GM19463 (cell line): ENCODE data around the gene CTIF.

Source experiments
- ATAC-seq: cut with Tn5 transposase; IDR thresholded peaks from one replicate; pipeline ENCODE4 v1.9.1; 2021; ENCODE audit warnings: mild to moderate bottlenecking, moderate library complexity; ENCODE audit not compliant: unreplicated experiment

CTIF gene

GRCh38 chr18:48675912-48676311, 137.1 kb downstream of the CTIF start:
- no peak for ATAC-seq

DNA sequence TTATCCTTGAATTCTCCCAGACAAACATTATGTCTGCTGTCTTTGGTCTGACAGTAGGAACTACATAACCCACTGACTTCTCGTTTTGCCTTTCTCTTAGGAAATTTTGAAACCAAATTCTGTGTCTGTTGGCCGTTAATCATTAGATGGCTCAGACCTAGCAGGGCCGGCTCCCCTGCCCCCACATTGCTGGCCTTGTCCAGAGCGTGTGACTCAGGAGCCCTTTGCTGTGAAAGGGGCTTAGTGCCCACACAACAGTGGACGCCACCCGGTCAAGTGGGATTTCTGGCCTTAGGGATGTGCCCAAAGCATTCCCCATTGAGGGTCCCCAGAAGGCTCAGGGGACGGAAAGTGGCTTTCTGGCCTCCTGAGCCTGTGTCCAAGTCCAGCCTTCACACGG, 137.5 kb downstream of the CTIF start:
- no peak for ATAC-seq

DNA sequence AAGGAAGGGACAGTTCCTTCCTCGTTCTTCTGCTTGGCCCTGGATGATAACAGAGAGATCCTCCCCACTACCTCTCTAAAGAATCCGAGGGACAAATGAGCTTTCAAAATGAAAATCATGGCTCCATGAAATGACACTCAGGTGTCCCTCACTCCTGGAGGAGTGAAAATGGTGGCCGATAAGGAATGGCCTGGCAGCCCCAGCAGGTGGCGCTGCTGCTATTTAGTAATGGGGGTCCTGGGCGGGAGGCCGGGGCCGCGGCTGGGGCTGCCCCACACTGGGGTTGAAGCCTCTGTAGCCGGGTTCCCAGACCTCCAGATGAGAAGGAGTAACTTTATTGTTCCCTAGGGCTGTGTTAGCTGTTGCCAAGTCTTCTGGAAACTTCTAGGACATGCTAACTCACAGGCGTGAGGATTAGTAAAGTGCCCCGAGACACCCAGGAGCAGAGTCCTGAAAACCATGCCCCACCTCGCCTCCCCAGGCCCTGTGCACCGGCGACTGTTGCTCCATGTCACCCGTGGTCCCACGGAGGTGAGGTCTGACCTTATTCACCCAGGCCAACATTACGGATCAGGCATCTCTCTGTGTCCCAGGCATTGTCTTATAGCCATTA, 138.0 kb downstream of the CTIF start:
- ATAC-seq, result no peak

GRCh38 chr18:48678237-48679115, 139.6 kb downstream of the CTIF start:
- no peak for ATAC-seq

DNA sequence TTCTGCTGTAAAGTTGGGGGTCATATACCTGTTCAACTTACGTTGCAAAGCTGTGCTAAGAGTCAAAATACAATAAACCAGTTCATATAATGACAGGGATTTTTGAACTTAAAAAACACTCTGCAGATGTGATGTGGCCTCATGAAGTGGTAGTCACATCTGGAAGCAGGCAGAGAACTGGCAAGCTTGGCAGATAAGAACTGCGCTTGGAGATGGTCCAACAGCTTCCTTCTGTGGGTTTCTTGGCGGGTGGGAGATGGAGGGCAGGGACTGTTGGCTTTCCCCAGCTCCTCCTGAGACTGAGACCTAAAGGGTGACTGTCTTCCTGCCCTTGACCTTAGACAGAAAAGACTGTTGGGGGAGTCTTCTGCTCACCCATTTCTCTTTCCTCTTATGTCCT, 140.4 kb downstream of the CTIF start:
- no peak for ATAC-seq

- no peak for ATAC-seq
Measured at GRCh38 chr18:48680339-48681250, 141.8 kb downstream of the CTIF start.

DNA sequence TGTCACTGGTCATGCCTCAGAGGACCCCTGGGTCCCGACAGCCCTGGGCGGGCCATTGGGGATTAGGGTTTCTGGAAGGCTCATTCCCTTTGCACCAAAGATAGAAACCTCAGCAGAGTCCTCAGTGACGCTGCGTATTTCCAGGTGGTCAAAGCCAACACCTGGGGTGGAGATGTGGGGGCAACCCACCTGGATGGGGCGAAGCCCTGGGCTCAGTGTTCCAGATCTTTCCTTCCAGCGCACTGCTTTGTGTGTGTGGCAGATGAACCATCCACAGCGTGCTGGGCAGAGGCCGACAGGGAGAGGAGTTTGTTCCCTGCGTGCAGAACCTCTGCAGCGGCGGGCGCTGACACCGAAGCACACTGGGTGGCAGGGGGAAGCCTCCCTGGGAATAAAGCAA, 143.9 kb downstream of the CTIF start:
- no peak for ATAC-seq

- no peak for ATAC-seq
Measured at GRCh38 chr18:48683197-48683596, 144.4 kb downstream of the CTIF start.

DNA sequence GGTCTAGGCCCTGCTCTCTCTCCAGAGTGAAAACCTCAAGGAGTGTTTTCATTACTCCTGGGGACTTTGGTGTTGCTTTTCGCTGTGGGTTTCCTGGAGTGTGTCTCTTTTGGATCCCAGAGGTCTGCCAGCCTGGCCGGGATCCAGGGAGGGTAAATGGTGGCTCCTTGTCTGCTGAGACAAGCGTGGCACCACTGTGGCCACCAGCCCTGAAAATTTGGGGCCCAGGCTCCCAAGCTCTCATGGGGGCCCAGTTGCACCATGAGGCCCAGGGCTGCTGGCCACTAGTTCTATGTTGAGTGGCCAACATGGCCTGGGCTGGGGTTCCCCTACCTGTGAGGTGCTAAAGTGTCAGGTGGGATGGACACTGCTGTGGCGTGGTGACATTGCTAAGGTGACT, 144.8 kb downstream of the CTIF start:
- no peak for ATAC-seq

DNA sequence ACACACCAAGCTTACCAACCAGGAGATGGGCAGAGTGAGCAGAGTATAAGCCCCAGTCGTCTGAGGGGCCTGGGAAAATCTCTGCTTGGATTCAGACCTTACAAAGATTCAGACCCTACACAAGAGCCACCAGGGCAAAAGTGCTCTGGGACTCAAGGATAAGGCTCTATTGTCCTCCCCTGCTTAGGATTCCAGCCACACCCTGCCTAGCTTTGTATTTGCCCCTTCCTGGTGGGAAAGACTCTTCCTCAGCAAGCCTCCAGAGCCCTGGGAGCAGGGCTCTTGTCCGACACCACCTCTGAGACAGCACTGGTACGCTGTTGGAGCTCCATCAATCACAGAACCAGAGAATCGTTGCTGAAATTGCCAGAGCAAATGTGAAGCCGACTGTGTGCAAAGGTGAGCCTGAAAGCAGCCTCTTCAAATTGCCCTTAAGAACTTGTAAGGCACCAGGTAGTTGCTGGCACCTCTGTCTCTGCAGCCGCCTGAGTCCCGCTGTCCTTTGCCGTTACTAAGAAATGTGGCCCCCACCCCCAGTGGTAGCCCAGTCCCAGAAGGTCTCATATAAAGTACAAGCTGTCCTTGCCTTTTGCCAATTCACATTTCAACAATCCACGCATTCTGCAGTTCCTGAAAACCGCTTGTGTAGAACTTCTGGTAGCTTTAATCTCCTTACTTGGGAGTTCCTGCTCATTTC, 148.7 kb downstream of the CTIF start:
- ATAC-seq, result no peak

GRCh38 chr18:48688961-48689360, 150.1 kb downstream of the CTIF start:
- no peak for ATAC-seq

- no peak for ATAC-seq
Measured at GRCh38 chr18:48689548-48689947, 150.7 kb downstream of the CTIF start.

DNA sequence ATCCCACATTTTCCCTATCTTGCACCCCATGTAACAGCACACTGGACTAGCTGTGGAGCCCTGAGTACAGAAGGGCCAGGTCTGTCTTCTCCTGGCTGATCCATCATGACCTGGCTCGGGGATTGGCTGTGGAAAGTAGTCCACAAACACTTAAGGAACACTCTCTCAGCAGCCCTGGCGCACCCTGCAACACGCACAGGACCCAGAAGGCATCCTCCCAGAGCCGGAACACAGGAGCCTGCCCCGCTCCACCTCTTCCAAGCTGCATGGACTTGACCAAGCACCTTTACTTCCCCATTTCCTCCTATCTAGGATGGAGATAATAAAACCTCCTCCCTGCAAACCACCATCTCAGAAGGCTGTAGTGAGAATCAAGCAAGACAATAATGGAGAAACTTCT, 151.7 kb downstream of the CTIF start:
- no peak for ATAC-seq

DNA sequence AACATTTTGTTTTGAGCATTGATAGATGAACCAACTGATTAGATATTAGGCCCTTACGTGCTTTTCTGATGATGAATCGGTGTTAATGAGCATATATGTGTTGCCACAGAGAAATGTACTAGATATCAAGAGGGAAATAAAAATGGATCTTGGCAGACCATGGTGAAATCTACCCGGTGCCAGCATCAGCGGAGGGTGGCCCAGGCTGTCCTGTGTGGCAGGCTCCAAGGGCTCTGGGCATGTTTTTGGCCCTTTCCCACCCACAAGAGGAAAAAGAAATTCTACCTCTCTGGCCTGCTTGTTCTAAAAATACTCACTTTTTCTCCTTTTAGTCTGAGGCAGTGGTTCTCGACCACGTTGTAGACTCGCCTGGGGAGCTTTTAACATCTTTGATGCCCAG, 154.2 kb downstream of the CTIF start:
- ATAC-seq, result no peak

- ATAC-seq, result no peak
Measured at GRCh38 chr18:48693625-48694262, 154.9 kb downstream of the CTIF start.

DNA sequence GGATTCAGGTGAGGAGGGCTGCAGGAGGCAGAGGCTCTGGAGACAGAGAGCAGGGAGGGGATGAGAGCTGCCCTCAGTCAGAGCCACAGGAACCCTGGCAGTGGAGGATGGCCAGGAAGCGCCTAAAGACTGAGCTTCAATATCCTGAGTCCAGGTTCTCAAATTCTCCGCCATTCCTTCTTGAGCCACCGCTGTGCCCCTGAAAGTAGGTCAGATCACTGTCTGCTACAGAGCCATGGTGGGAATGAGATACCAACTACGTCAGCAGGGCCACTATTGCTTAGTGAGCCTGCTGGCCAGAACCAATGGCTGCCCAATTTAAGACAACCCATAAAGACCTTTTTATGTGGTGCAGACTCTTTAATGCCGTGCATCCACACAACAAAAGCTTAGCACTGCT, 155.5 kb downstream of the CTIF start:
- ATAC-seq, result no peak

GRCh38 chr18:48695671-48696070, 156.8 kb downstream of the CTIF start:
- no peak for ATAC-seq

- no peak for ATAC-seq
Measured at GRCh38 chr18:48696218-48696617, 157.4 kb downstream of the CTIF start.

DNA sequence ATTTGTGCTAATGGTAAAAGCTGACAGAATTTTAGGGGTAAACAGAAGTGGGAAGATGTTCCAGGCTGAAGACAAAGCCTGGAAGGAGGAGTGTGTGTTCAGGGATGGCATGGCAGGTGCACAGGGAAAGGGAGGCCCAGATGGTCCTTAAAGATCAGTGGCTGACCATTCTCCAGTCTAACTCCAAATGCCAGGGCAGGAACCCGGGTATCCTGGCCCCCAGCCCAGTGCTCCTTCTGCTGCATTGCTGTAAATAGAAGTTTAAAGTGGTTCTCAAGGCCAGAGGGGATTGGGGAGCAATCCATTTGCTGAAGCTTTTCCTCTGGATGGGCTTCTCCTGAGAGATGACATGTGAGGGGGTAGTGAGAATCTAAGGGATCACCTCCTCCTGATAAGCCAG, 158.6 kb downstream of the CTIF start:
- ATAC-seq, result no peak

GRCh38 chr18:48698707-48699106, 159.9 kb downstream of the CTIF start:
- no peak for ATAC-seq
